HepG2 (cell line): ENCODE results near the gene SPRTN. TPM values are rescaled to one million over a fixed set of nuclear protein-coding genes. Genes with fewer than 3 reads are reported as not detected.

Experiments
- ATAC-seq: fragments of 200-7000 bp; cut with Tn5 transposase; 3 replicates; pipeline ENCODE4 v1.9.1; 2020; ENCODE audit warnings: mild to moderate bottlenecking, moderate library complexity
- BruUV-seq: library from RNA; stranded (reverse); fragments of 400-500 nt; replicated peaks from 2 replicates; lab custom pipeline; 2021; lab: Mats Ljungman, UMichigan
- CTCF ChIA-PET: fragments of 300-600 bp; formaldehyde crosslinking; extraction: SDS; loops from one replicate; lab custom pipeline; 2021; ENCODE audit warnings: low total read pairs, inconsistent platforms, low intra/inter-chr PET ratio; lab: Yijun Ruan, JAX
- POLR2A ChIA-PET: fragments of 350-600 bp; sonication (Branson Sonifier 250); formaldehyde crosslinking; loops from one replicate; lab custom pipeline; 2020; ENCODE audit warnings: antibody characterized with exemption, inconsistent platforms; lab: Yijun Ruan, JAX
- DNase-seq: peaks from one replicate; pipeline ENCODE4 v3.0.0-alpha.2; 2015; ENCODE audit warnings: low spot score
- FAIRE-seq: peaks from 3 replicates; lab custom pipeline; 2011; peaks lifted over from hg19 to GRCh38; lab: Jason Lieb, UNC
- H2AFZ ChIP-seq: one replicate; pipeline ENCODE4 v1.6.1; 2011; ENCODE audit warnings: low read length, inconsistent platforms
- H3K27ac ChIP-seq: fragments of 300-600 bp; 3 replicates; pipeline ENCODE4 v1.8.0; 2011; ENCODE audit warnings: mixed run types, mild to moderate bottlenecking, mixed read lengths, low read length, inconsistent platforms; ENCODE audit not compliant: insufficient read depth; ENCODE audit errors: extremely low read length
- H3K27me3 ChIP-seq, 2 experiments: fragments of 200-600 bp in 1 of 2; 2 replicates in 1 of 2; 3 replicates in 1 of 2; pipeline versions ENCODE4 v1.6.0 to v1.8.0; 2011; ENCODE audit warnings: low read length in 2 of 2, mild to moderate bottlenecking in 2 of 2, moderate library complexity in 2 of 2, inconsistent platforms in 1 of 2; ENCODE audit not compliant: insufficient read depth in 2 of 2, control insufficient read depth in 1 of 2
- H3K36me3 ChIP-seq, 2 experiments: fragments of 200-600 bp in 1 of 2; replicated peaks in 1 of 2; 2 replicates in 1 of 2; 3 replicates in 1 of 2; pipeline versions ENCODE4 v1.5.1 to v1.8.0; 2011; ENCODE audit warnings: low read length in 2 of 2, inconsistent platforms in 1 of 2; ENCODE audit not compliant: insufficient read depth in 2 of 2, control insufficient read depth in 1 of 2
- H3K4me1 ChIP-seq: 2 replicates; pipeline ENCODE4 v1.5.1; 2012; ENCODE audit warnings: low read length, inconsistent platforms; ENCODE audit not compliant: insufficient read depth
- H3K4me2 ChIP-seq: 2 replicates; pipeline ENCODE4 v1.6.0; 2011; ENCODE audit warnings: low read depth, low read length, inconsistent platforms
- H3K4me3 ChIP-seq, 3 experiments: fragments of 200-600 bp in 1 of 3; sonication (generic), shearing (Covaris generic) in 1 of 3; replicated peaks in 1 of 3; 2 replicates each; pipeline ENCODE4 v1.5.1; 2011 to 2016; ENCODE audit warnings: low read length in 3 of 3, inconsistent platforms in 2 of 3, low read depth in 2 of 3, mild to moderate bottlenecking in 2 of 3, control low read depth in 1 of 3, mixed read lengths in 1 of 3; ENCODE audit not compliant: insufficient read depth in 1 of 3
- H3K79me2 ChIP-seq: one replicate; pipeline ENCODE4 v1.6.1; 2011; ENCODE audit warnings: low read length, inconsistent platforms; ENCODE audit not compliant: insufficient read depth
- H3K9ac ChIP-seq: 2 replicates; pipeline ENCODE4 v1.6.0; 2011; ENCODE audit warnings: mild to moderate bottlenecking, low read depth, low read length, inconsistent platforms; ENCODE audit not compliant: insufficient read depth
- H3K9me3 ChIP-seq: 2 replicates; pipeline ENCODE4 v1.5.1; 2012; ENCODE audit warnings: mild to moderate bottlenecking, low read length
- H4K20me1 ChIP-seq: 2 replicates; pipeline ENCODE4 v1.6.0; 2011; ENCODE audit warnings: inconsistent platforms, mild to moderate bottlenecking, low read length, moderate library complexity; ENCODE audit not compliant: insufficient read depth
- ETV6 ChIP-seq: sonication (generic); formaldehyde crosslinking; conservative IDR thresholded peaks from 2 replicates; pipeline ENCODE4 v1.4.0; 2020; ENCODE audit warnings: missing genetic modification reagents
- HNRNPK ChIP-seq: fragments of 200-400 bp; formaldehyde crosslinking; IDR thresholded peaks from 2 replicates; pipeline ENCODE4 v1.6.1; 2018; ENCODE audit warnings: low read length, low read depth, moderate library complexity, mild to moderate bottlenecking; ENCODE audit not compliant: poor library complexity, severe bottlenecking
- POLR2A ChIP-seq, 2 experiments: IDR thresholded peaks; 2 replicates each; pipeline ENCODE4 v1.6.1; 2011; ENCODE audit warnings: low read depth in 2 of 2, low read length in 2 of 2, mild to moderate bottlenecking in 1 of 2, moderate library complexity in 1 of 2; ENCODE audit not compliant: insufficient read depth in 1 of 2
- RCOR2 ChIP-seq: IDR thresholded peaks from 2 replicates; pipeline ENCODE4 v1.6.1; 2016; ENCODE audit warnings: missing biosample characterization, missing genetic modification reagents
- SAP130 ChIP-seq: IDR thresholded peaks from 2 replicates; pipeline ENCODE4 v1.6.1; 2016; ENCODE audit warnings: low read depth
- TBX2 ChIP-seq: sonication (generic); formaldehyde crosslinking; IDR thresholded peaks from 2 replicates; pipeline ENCODE4 v1.5.0; 2020; ENCODE audit warnings: missing genetic modification reagents, mild to moderate bottlenecking, borderline replicate concordance
- TCF7L2 ChIP-seq: IDR thresholded peaks from 2 replicates; pipeline ENCODE4 v1.6.1; 2011; ENCODE audit warnings: mild to moderate bottlenecking, low read depth, low read length, moderate library complexity
- TRIM24 ChIP-seq: sonication (generic); formaldehyde crosslinking; IDR thresholded peaks from 2 replicates; pipeline ENCODE4 v1.8.0; 2022; ENCODE audit warnings: mild to moderate bottlenecking, missing genetic modification reagents
- ZEB1 ChIP-seq: IDR thresholded peaks from 2 replicates; pipeline ENCODE4 v1.6.1; 2012; ENCODE audit warnings: mild to moderate bottlenecking, low read depth, inconsistent platforms; ENCODE audit not compliant: insufficient replicate concordance
- ZFP82 ChIP-seq: sonication (generic); formaldehyde crosslinking; IDR thresholded peaks from 2 replicates; pipeline ENCODE4 v1.5.1; 2020; ENCODE audit warnings: mild to moderate bottlenecking, missing genetic modification reagents, borderline replicate concordance
- ZNF282 ChIP-seq: fragments of 450-650 bp; IDR thresholded peaks from 2 replicates; pipeline ENCODE4 v1.6.1; 2018; ENCODE audit not compliant: partially characterized antibody
- ZNF446 ChIP-seq: sonication (generic); formaldehyde crosslinking; IDR thresholded peaks from 2 replicates; pipeline ENCODE4 v1.5.0; 2020; ENCODE audit warnings: mild to moderate bottlenecking, missing genetic modification reagents
- ZNF558 ChIP-seq: sonication (generic); formaldehyde crosslinking; IDR thresholded peaks from 2 replicates; pipeline ENCODE4 v1.9.0; 2022; ENCODE audit warnings: mild to moderate bottlenecking, missing genetic modification reagents, borderline replicate concordance
- ZNF614 ChIP-seq: IDR thresholded peaks from 2 replicates; pipeline ENCODE4 v1.6.1; 2018; ENCODE audit warnings: missing biosample characterization, missing genetic modification reagents, inconsistent platforms, borderline replicate concordance
- whole genome bisulfite sequencing: methylation state at CpG from one replicate; pipeline ENCODE4 v1.1.6; 2017; ENCODE audit warnings: low lambda C conversion rate; 5-methylcytosine and 5-hydroxymethylcytosine counted together
- in situ Hi-C: cut with HindIII; loops from 2 replicates; pipeline ENCODE4 v1.10.0; 2017; ENCODE audit warnings: low pct_unique_long_range_greater_than_20kb; ENCODE audit not compliant: extremely low pct_ligation_motif_present
- intact Hi-C: fragments of 100-400 bp; cut with micrococcal nuclease; formaldehyde crosslinking; loops from one replicate; pipeline ENCODE4 v1.10.0; 2022; ENCODE audit not compliant: unreplicated experiment
- polyA plus RNA-seq, 8 experiments: library from polyadenylated mRNA; depleted of rRNA in 3 of 8; stranded (reverse) in 7 of 8; unstranded in 1 of 8; fragments of >200 nt; fragmentation: Illumina TruSeq in 4 of 8; extraction: Trizol in 4 of 8; gene quantifications; 2 replicates each; pipeline versions ENCODE4 v1.2.1 to v1.2.3, GENCODE V29; 2011 to 2016; ENCODE audit warnings: low read depth in 4 of 8, missing spikeins in 1 of 8, mixed read lengths in 1 of 8; ENCODE audit not compliant: insufficient read depth in 1 of 8
- total RNA-seq, 5 experiments: library from RNA; depleted of rRNA; stranded (reverse); fragments of >200 nt; fragmentation: Illumina TruSeq; extraction: Trizol; gene quantifications; 2 replicates each; pipeline ENCODE4 v1.2.3, GENCODE V29; 2016; ENCODE audit warnings: low read depth in 1 of 5
- TF ChIP-seq, protein P1 (sequence below): IDR thresholded peaks from 2 replicates; pipeline ENCODE4 v1.6.1; 2012; ENCODE audit warnings: inconsistent platforms

The SPRTN gene
- total and polyA plus RNA-seq, 2 of the 13 experiments (the other 11 are each of a cell fraction or from before 2014, with no cell fraction given), result 4.2 to 15.2 TPM

DNA sequence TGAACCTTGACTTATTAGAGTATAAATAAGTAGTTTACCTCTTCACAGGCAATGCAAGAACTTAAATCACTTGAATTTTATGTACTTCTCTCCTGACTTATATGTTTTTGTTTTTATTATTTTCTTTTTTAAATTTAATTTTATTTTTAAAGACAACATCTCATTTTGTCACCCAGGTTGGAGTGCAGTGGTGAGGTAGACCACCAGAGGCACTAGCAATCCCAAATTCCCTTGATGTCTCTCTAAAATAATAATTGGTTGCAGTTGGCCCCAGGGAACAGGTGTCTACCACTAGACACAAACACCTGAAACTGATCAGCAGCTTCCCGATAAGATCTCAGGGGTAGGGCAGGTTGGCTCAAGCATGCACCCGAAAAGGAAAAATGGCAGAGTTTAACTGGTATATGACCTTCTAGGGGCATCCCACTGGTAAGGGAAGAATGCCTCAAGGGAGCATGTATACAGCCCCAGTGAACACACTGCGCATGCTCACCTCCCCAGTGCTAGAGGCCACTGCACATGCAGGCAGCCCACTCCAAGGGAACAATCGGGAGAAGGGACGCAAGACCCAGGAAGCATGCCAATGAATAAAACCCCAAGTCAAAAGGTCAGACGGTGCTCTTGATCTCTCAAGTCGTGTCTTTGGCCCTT is 15.1 kb upstream of the SPRTN start:
- Histone ChIP-seq H3K4me2 (no peak overlapping the region), H3K27me3 (no peaks in the 10 kb centered on the region), H4K20me1 (no peaks in the 10 kb centered on the region), H3K36me3 (no peaks in the 10 kb centered on the region), H3K9me3 (no peaks in the 10 kb centered on the region), H3K4me3 (no peak overlapping the region), H3K27ac (no peak overlapping the region), H3K4me1 (no peaks in the 10 kb centered on the region), H3K79me2 (no peaks in the 10 kb centered on the region), H3K9ac (no peak overlapping the region), H2AFZ (no peak overlapping the region)
- intact Hi-C loops, result no loop called here
- in situ Hi-C loops, result no loop called here
- TF ChIP-seq TCF7L2, result no peak
- TF ChIP-seq TRIM24 (CRISPR knock-in tag), result no peak
- no peak for TF ChIP-seq ZNF614 (CRISPR knock-in tag)
- TF ChIP-seq ZNF282, result no peak
- TF ChIP-seq ZFP82 (CRISPR knock-in tag), result no peak
- TF ChIP-seq TBX2 (CRISPR knock-in tag), result no peak
- TF ChIP-seq HNRNPK, result no peak
- TF ChIP-seq, protein P1, sequence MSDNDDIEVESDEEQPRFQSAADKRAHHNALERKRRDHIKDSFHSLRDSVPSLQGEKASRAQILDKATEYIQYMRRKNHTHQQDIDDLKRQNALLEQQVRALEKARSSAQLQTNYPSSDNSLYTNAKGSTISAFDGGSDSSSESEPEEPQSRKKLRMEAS, result no peak
- no peak for TF ChIP-seq RCOR2 (CRISPR knock-in tag)
- TF ChIP-seq SAP130 (CRISPR knock-in tag), result no peak
- TF ChIP-seq ZNF446 (CRISPR knock-in tag), result no peak
- no peak for TF ChIP-seq POLR2A (IDR thresholded peaks at IDR 0.05; ENCODE audit: insufficient read depth in 1 of 2, low read depth in 2 of 2, low read length in 2 of 2)
- TF ChIP-seq ETV6, result no peak
- no peak for TF ChIP-seq ZNF558
- TF ChIP-seq ZEB1, result no peak
- no TSS peak for BruUV-seq
- CTCF ChIA-PET, result no interaction called here
- no peak for DNase-seq
- WGBS, result 82% methylated on average over 7 of the region's 7 CpGs
- POLR2A ChIA-PET, result no interaction called here
- ATAC-seq, result no peak
- no peak for FAIRE-seq
